H1 (cell line): Measurements from ENCODE around the gene GUCY1B1. TPM values are rescaled to one million over a fixed set of nuclear protein-coding genes. Genes with fewer than 3 reads are reported as not detected.

Source experiments
- CTBP2 ChIP-seq: IDR thresholded peaks from 2 replicates; pipeline ENCODE4 v1.7.0; 2011; ENCODE audit warnings: borderline replicate concordance, mild to moderate bottlenecking, moderate library complexity, mixed read lengths, low read length; ENCODE audit not compliant: insufficient read depth, insufficient read length
- EGR1 ChIP-seq: IDR thresholded peaks from 2 replicates; pipeline ENCODE4 v1.6.1; 2011; ENCODE audit warnings: low read depth, low read length, borderline replicate concordance
- MAFK ChIP-seq: IDR thresholded peaks from 2 replicates; pipeline ENCODE4 v1.6.1; 2012; ENCODE audit warnings: low read depth, mild to moderate bottlenecking, improper control_type of control experiment, low read length
- RNF2 ChIP-seq: fragments of 200-900, 300-1000 bp; sonication (generic); IDR thresholded peaks from 2 replicates; pipeline ENCODE4 v1.7.1; 2016; ENCODE audit warnings: borderline replicate concordance, low read depth, mild to moderate bottlenecking, antibody characterized with exemption, low read length; ENCODE audit not compliant: poor library complexity, severe bottlenecking; ENCODE audit errors: missing control alignments
- SIRT6 ChIP-seq: IDR thresholded peaks from one replicate; pipeline ENCODE4 v1.7.1; 2012; ENCODE audit warnings: low read length, inconsistent platforms
- TAF7 ChIP-seq: optimal IDR thresholded peaks from 2 replicates; pipeline ENCODE3; 2011; ENCODE audit warnings: low read depth, mild to moderate bottlenecking, inconsistent platforms, low read length, moderate library complexity, borderline replicate concordance
- polyA plus RNA-seq, 7 experiments: library from polyadenylated mRNA; depleted of rRNA in 3 of 7; stranded (reverse) in 5 of 7; unstranded in 2 of 7; fragments of >200 nt in 5 of 7; fragments of 200-250 nt in 2 of 7; gene quantifications; 1 replicate in 5 of 7; 2 replicates in 1 of 7; 4 replicates in 1 of 7; pipeline versions ENCODE4 v1.2.1 to v1.2.3, GENCODE V29; 2011 to 2013; ENCODE audit warnings: missing spikeins in 2 of 7, mixed read lengths in 2 of 7
- total RNA-seq: library from RNA; stranded (reverse); fragmentation: NEBNext Ultra II Directional; extraction: Animal tissue kit (Norgen Biotek cat#: 25700); gene quantifications from 2 replicates; pipeline ENCODE4 v1.2.1, GENCODE V29; 2021

The GUCY1B1 gene
- total and polyA plus RNA-seq, 2 of the 8 experiments (the other 6 are each of a cell fraction or from before 2014, with no cell fraction given), result 1.5 to 2.9 TPM

DNA sequence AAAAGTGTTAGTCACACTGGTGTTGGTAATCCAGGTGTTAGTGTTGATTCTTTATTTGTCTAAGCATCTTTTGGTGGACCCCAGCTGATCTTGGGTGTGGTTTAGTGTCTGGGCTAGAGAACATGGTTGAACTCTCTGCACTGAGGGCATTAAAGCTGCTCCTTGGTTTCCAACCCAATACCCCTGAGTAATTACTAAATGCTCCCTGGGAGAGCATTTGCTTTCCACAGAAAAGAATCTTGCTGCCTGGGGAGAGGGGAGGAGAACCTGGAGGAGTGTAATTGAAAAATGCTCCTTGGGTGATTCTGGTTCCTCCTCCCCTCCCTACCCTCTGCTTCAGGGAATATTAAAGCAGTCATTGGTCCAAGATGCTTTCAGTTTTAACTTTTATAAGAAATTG is 3.1 kb downstream of the GUCY1B1 start (continued):
- no peak for TF ChIP-seq MAFK
- TF ChIP-seq EGR1, result no peak
- no peak for TF ChIP-seq TAF7
- TF ChIP-seq SIRT6, result no peak
- TF ChIP-seq RNF2, result no peak
- TF ChIP-seq CTBP2, result no peak
